Kidney epithelial cell (primary cell): ENCODE data around the gene GRB10. TPM values are rescaled to one million over a fixed set of nuclear protein-coding genes. Genes with fewer than 3 reads are reported as not detected.

Experiments used
- DNase-seq: peaks from one replicate; pipeline ENCODE4 v3.0.0-alpha.2; 2010; ENCODE audit warnings: low read depth
- H3K27me3 ChIP-seq: 2 replicates; pipeline ENCODE4 v1.6.0; 2011; ENCODE audit warnings: low read length; ENCODE audit not compliant: control insufficient read depth, insufficient read depth
- H3K36me3 ChIP-seq: 2 replicates; pipeline ENCODE4 v1.5.1; 2011; ENCODE audit warnings: low read length; ENCODE audit not compliant: control insufficient read depth, insufficient read depth
- H3K4me3 ChIP-seq: 2 replicates; pipeline ENCODE4 v1.5.1; 2011; ENCODE audit warnings: low read depth, mild to moderate bottlenecking, control low read depth, low read length
- total RNA-seq: library from RNA; depleted of rRNA; stranded (reverse); fragments of >200 nt; gene quantifications from 2 replicates; pipeline ENCODE4 v1.2.3, GENCODE V29; 2015
- TF ChIP-seq, protein P1 (sequence below): IDR thresholded peaks from 2 replicates; pipeline ENCODE4 v1.5.1; 2011; ENCODE audit warnings: mild to moderate bottlenecking, moderate library complexity, low read length, control low read depth, inconsistent platforms; ENCODE audit not compliant: insufficient read depth, poor library complexity, severe bottlenecking

GRB10 gene
- total RNA-seq, 1 donor from 2014 or later = 86.3 TPM

DNA sequence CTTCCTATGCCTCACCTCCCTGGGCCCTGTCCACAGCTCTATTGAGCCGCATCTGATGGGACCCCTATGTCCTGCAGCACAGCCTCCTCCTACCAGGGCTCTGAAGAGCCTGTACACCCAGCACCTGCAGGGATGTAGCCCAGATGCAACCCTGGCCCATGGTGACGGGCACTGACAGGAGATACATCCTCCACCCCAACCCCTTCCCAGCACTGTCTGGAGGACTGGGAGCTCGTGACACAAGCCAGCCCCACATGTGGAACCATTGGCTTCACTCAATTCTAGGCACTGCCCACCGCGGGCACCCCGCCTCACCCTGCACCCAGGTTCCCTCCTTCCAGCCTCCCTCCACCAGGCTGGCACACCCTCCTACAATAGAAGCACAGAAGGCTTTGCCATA, 2.6 kb upstream of the GRB10 start:
- TF ChIP-seq, protein P1, sequence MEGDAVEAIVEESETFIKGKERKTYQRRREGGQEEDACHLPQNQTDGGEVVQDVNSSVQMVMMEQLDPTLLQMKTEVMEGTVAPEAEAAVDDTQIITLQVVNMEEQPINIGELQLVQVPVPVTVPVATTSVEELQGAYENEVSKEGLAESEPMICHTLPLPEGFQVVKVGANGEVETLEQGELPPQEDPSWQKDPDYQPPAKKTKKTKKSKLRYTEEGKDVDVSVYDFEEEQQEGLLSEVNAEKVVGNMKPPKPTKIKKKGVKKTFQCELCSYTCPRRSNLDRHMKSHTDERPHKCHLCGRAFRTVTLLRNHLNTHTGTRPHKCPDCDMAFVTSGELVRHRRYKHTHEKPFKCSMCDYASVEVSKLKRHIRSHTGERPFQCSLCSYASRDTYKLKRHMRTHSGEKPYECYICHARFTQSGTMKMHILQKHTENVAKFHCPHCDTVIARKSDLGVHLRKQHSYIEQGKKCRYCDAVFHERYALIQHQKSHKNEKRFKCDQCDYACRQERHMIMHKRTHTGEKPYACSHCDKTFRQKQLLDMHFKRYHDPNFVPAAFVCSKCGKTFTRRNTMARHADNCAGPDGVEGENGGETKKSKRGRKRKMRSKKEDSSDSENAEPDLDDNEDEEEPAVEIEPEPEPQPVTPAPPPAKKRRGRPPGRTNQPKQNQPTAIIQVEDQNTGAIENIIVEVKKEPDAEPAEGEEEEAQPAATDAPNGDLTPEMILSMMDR = no peak
- Histone ChIP-seq H3K4me3 (no peak overlapping the region), H3K36me3 (no peaks in the 10 kb centered on the region), H3K27me3 (no peaks in the 10 kb centered on the region)
- no peak for DNase-seq

DNA sequence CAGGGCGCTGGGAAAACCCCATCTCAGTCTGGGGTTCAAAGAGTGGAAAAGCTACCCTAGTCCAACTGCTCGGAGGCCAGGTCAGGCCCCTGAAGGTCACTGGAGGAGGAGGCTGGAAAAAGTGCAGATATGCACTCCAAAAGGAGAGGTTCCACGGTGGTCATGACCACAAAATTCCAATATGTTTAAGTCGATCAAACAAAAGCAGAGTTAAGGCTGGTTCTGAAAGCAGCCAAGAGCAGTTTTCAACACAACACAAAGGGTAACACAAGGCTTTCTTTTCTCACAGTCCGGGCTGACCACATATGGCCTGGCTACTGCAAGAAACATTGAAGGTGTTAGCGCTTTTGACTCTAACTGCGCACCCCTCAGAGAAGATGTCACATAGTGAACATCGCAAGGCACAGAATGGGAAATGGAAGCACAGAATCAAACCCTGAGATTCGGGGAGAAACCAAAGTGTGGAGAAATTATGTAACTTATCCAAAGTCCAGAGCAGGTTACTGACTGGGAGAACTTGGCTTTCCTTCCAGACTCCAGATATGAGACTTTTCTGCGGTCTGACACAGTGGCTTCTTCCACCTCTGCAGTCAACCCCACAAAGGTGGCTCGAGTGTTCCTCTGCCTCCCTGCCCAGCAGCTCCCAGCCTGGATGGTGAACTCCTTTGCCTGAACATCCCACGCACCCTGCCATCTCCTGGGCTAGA, 1.3 kb upstream of the GRB10 start:
- no peak overlapping the region for H3K4me3 ChIP-seq
- no peaks in the 10 kb centered on the region for H3K36me3 ChIP-seq
- no peaks in the 10 kb centered on the region for H3K27me3 ChIP-seq
- TF ChIP-seq, protein P1 = no peak
- no peak for DNase-seq

DNA sequence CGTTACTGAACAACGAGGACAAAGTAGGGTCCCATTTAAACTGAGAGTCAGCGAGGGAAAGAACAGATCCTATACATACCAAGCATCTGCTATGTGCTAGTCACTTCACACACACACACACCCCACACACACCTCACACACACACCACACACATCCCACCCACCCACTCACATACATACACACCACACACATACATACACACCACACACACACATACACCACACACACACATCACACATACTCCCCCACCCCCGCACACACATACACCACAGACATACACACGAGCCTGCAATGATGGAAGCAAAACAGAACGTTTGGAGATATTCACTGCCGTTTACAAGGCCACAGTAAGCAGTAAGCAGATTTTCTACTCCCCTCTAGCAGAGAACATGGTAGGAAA, 607 bp upstream of the GRB10 start:
- H3K4me3 ChIP-seq = no peak overlapping the region
- DNase-seq = no peak
- H3K27me3 ChIP-seq = no peaks in the 10 kb centered on the region
- TF ChIP-seq, protein P1 = no peak
- H3K36me3 ChIP-seq = no peaks in the 10 kb centered on the region

DNA sequence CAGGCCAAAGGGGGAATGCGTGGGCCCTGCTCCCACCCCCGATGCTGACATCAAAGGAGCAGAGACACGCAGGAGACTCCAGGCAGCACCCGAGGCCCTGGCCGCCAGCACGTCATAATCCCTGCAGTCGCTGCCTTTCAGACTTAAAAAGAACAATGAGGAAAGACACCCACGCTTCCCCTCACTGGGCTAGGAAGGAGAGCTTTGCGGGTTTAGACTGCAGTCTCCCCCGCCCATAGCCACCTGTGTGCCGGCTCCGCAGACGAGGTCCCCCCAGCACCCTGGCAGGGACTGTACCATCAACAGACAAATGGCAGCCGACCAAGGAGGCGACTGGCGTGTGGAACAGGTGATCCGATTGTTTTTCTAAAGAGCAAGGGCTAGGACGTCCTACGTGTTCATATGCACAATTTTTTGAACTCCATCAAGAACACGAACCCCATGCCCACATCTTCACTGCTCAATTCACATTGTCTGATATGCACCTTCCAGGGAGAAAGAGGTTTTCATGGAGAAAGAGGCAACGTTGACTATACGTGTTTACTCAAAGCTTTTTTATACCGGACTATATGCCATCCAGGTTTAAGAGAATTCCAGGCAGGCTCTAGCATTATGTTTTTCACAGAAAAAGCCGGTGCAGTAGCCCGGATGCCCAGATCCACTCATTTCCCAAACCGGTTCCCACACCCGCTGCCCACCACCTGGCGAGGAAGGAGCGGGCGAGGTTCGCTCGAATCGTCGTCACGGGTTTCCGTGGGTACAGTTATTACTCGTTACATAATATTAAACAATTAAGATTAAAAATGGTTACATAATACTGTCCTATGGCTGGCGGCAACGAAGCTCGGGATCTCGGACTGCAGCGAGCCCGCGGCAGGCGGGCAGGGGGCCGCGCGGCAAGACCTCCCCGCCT, 1.1 kb downstream of the GRB10 start:
- Histone ChIP-seq H3K4me3 (peak overlapping the region; percentile 17), H3K27me3 (no peaks in the 10 kb centered on the region), H3K36me3 (no peaks in the 10 kb centered on the region)
- TF ChIP-seq, protein P1 = no peak
- no peak for DNase-seq

DNA sequence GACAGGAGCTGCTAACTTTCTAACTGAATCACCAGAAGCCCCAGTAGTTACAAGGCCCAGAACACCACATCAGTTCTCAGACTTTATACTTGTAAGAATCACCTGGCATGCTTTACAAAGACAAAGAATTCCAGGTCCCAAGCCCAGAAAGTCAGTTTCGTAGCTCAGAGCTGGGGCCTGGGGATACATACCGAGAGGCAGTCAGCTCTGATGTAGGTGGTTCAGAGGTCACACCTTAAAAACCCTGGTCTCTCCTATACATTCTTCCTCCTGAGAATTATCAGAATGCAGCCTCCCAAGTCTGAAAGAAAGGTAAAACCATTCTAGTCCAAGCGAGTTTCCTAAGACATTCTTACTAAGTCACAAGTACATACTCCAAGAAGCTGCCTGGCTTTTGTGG, 2.3 kb downstream of the GRB10 start:
- DNase-seq = no peak
- Histone ChIP-seq H3K4me3 (no peak overlapping the region), H3K36me3 (no peaks in the 10 kb centered on the region), H3K27me3 (no peaks in the 10 kb centered on the region)
- TF ChIP-seq, protein P1 = no peak
